HFFc6 (cell line): ENCODE results near the gene PRPF31. TPM values are rescaled to one million over a fixed set of nuclear protein-coding genes. Genes with fewer than 3 reads are reported as not detected.
"Not testable (repeated sequence)": the region's sequence is repeated elsewhere in the genome, so short reads cannot be mapped to it uniquely, and the experiment has no call there.

Experiments
- DNase-seq: peaks from one replicate; pipeline ENCODE4 v3.0.0-alpha.2; 2018
- H3K27ac Mint-ChIP-seq: 2 replicates; pipeline ENCODE4 v1.8.0; 2020; ENCODE audit warnings: mild to moderate bottlenecking, mixed read lengths
- H3K27me3 Mint-ChIP-seq: 2 replicates; pipeline ENCODE4 v1.8.0; 2021; ENCODE audit warnings: mild to moderate bottlenecking, moderate library complexity, mixed read lengths; ENCODE audit not compliant: insufficient read depth
- H3K36me3 Mint-ChIP-seq: 2 replicates; pipeline ENCODE4 v1.8.0; 2021; ENCODE audit warnings: low read depth, mixed read lengths
- H3K4me1 Mint-ChIP-seq: 2 replicates; pipeline ENCODE4 v1.8.0; 2020; ENCODE audit warnings: low read depth, mixed read lengths
- H3K4me3 Mint-ChIP-seq: 2 replicates; pipeline ENCODE4 v1.8.0; 2020; ENCODE audit warnings: mild to moderate bottlenecking, moderate library complexity, mixed read lengths
- H3K9me3 Mint-ChIP-seq: 2 replicates; pipeline ENCODE4 v1.8.0; 2020; ENCODE audit warnings: mild to moderate bottlenecking, mixed read lengths
- total RNA-seq, 6 experiments: library from RNA; stranded (reverse); fragmentation: NEBNext Ultra II Directional; extraction: Animal tissue kit (Norgen Biotek cat#: 25700); gene quantifications; 2 replicates in 1 of 6; 3 replicates in 5 of 6; pipeline ENCODE4 v1.2.3, GENCODE V29; 2021
- TF ChIP-seq, protein P1 (sequence below): fragments of 200-600 bp; sonication (generic); IDR thresholded peaks from 2 replicates; pipeline ENCODE4 v1.5.0; 2021; ENCODE audit warnings: antibody characterized with exemption, mild to moderate bottlenecking

PRPF31 gene
- total RNA-seq, 6 experiments from 2014 or later = 66.1 to 92.5 (median 83.6) TPM

DNA sequence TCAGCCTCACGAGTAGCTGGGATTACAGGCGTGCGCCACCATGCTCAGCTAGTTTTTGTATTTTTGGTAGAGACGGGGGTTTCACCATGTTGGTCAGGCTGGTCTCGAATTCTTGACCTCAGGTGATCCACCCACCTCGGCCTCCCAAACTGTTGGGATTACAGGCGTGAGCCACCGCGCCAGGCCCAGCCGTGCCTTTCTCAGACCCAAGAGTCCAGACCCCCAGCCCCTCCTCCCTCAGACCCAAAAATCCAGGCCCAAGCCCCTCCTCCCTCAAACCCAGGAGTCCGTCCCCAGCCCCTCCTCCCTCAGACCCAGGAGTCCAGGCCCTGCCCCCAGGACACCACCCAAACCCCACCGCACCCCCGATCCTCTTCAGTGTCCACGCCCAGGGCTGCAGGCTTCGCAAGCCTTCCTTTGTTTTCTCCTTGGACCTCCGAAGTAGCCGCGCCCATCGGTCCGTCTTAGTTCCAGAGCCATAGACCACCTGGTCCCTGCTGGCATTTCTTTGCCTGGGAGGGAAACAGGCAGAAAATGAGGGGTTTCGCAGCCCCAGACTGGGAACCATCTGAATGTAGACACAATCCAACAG lies 53.7 kb downstream of the PRPF31 start:
- Mint-ChIP-seq H3K27ac (no peak overlapping the region), H3K36me3 (peaks cover 2% of the 10 kb centered on the region; the same call in 1 of the 2 replicates), H3K9me3 (peaks cover 12% of the 10 kb centered on the region), H3K4me3 (no peak overlapping the region), H3K4me1 (peaks cover 5% of the 10 kb centered on the region; the same call in 1 of the 2 replicates), H3K27me3 (peaks cover 11% of the 10 kb centered on the region)
- TF ChIP-seq, protein P1, sequence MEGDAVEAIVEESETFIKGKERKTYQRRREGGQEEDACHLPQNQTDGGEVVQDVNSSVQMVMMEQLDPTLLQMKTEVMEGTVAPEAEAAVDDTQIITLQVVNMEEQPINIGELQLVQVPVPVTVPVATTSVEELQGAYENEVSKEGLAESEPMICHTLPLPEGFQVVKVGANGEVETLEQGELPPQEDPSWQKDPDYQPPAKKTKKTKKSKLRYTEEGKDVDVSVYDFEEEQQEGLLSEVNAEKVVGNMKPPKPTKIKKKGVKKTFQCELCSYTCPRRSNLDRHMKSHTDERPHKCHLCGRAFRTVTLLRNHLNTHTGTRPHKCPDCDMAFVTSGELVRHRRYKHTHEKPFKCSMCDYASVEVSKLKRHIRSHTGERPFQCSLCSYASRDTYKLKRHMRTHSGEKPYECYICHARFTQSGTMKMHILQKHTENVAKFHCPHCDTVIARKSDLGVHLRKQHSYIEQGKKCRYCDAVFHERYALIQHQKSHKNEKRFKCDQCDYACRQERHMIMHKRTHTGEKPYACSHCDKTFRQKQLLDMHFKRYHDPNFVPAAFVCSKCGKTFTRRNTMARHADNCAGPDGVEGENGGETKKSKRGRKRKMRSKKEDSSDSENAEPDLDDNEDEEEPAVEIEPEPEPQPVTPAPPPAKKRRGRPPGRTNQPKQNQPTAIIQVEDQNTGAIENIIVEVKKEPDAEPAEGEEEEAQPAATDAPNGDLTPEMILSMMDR = no peak
- no peak for DNase-seq

DNA sequence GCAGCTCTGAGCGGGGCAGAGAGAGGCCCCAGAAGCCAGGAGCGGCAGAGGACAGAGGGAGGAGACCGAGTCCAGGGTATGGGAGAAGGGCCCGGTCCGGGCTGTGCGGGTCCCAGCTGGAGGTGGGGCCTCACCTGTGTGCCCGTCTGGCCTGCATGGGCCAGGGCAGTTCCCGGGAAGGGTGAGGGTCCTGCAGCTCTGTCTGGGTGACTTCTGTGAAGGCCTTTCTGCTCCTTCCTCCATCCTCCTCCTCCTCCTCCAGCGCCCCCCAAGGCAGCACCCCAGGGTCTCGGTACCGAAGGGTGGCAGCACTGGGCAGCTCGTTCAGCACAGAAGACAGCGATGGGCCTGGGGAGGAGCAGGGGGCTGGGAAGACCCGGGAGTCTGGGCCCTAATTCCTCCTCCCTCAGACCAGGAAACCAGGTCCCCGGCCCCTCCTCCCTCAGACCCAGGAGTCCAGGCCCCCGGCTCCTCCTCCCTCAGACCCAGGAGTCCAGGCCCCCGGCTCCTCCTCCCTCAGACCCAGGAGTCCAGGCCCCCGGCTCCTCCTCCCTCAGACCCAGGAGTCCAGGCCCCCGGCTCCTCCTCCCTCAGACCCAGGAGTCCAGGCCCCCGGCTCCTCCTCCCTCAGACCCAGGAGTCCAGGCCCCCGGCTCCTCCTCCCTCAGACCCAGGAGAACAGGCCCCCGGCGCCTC lies 56.3 kb downstream of the PRPF31 start:
- not testable (repeated sequence) for H3K36me3 Mint-ChIP-seq, DNase-seq, H3K9me3 Mint-ChIP-seq, H3K27me3 Mint-ChIP-seq, H3K4me3 Mint-ChIP-seq, H3K4me1 Mint-ChIP-seq
- peak overlapping the region; percentile 40; the same call in 1 of the 2 replicates for H3K27ac Mint-ChIP-seq

DNA sequence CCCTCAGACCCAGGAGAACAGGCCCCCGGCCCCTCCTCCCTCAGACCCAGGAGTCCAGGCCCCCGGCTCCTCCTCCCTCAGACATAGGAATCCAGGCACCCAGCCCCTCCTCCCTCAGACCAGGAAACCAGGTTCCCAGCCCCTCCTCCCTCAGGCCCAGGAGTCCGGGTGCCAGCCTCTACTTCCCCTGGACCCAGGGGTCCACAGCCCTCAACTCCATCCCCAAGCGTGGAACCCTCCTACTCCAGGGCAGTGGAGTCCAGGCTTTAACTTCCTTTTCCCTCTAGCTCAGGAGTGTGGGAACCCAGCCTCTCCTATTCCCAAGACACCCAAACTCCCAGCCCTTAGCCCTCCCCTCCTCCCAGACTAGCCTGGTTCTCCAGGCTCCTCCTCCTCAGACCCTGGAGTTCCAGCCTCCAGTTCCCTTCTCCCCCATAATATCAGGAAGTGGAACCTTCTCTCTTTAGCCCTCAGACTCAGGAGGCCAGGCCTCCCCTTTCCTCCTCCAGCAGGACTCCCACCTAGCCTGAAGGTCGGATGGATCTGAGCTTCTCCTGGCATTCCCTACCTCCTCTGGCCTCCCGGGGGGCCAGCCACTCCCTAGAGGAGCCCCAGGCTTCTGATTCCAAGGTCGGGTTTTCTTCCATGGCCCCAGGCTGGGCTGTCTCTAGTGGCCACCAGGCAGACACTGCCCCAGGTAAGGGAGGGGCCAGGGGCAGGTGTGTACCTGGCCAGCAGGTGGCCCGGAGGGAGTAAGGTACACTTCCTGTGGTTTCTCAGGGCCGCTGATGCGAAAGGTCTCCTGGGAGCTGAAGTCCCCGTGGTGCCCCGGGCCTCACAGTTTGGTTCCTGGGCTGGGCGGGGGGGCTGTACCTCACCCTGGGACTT lies 57.2 kb downstream of the PRPF31 start, which contains the start of gene TMC4:
TMC4 (minus strand) TSS at position 690 of the 888 bp plus-strand sequence; CDS start at position 647, 43 bp downstream.
- TF ChIP-seq, protein P1 = peak; percentile 50
- H3K36me3 Mint-ChIP-seq = peaks cover 5% of the 10 kb centered on the region; the same call in 1 of the 2 replicates
- no peaks in the 10 kb centered on the region for H3K9me3 Mint-ChIP-seq
- H3K4me3 Mint-ChIP-seq = no peak within 1 kb of the TSS
- peaks cover 5% of the 10 kb centered on the region; the same call in 1 of the 2 replicates for H3K4me1 Mint-ChIP-seq
- peak within 1 kb of the TSS; percentile 54 for H3K27ac Mint-ChIP-seq
- H3K27me3 Mint-ChIP-seq = peaks cover 9% of the 10 kb centered on the region; the same call in 1 of the 2 replicates
- no peak for DNase-seq

DNA sequence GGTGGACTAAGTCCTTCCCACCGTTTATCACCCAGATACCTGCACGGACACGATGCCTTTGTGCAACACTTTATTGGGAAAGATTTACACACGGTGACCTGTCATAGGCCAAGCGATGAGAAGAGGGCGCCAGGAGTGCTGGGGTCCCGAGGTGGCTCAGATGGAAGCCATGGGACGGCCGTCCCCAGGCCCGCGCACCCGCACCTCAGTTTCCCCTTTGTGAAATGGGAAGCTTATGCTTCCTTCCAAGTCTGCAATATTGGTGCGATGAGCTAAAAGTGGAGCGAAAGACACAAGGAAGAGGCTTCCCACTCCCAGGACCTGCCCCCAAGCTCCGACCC lies 57.8 kb downstream of the PRPF31 start:
- Mint-ChIP-seq H3K4me1 (peaks cover 5% of the 10 kb centered on the region; the same call in 1 of the 2 replicates), H3K4me3 (no peak overlapping the region), H3K27ac (no peak overlapping the region), H3K27me3 (peaks cover 9% of the 10 kb centered on the region; the same call in 1 of the 2 replicates), H3K9me3 (no peaks in the 10 kb centered on the region), H3K36me3 (peaks cover 9% of the 10 kb centered on the region)
- DNase-seq = no peak
- TF ChIP-seq, protein P1 = no peak

DNA sequence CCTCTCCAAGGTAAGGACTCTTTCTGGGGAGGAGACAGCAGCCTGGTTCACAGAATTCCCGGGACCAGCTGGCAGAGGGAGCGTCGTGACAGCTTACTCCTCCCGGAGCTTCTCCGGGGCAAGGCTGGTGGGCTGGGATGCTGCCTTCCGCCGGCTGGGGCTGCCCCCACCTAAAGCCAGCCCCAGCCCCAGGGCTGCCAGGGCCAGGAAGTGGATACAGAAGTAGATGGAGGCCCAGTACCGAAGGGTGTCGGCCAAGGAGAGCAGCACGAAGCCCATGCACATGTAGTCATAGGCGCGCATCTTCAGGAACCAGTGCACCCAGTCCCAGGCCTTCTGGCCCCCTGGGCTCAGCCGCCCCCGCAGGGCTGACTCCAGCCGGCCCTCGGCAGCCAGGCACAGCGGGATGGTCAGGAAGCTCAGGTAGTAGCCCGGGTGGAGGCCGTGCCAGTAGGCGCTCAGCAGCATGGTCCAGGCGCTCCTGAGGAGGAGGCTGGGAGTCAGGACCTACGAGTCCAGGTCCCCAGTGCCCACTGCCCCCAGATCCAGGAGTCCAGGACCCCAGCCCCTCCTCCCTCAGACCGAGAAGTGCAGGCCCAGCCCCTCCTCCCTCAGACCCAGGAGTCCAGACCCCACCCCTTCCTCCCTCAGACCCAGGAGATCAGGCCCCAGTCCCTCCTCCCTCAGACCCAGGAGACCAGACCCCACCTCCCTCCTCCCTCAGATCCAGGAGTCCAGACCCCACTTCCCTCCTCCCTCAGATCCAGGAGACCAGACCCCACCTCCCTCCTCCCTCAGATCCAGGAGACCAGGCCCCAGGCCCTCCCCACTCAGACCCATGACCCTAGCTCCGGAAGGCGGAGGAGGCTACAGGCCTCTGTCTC lies 58.6 kb downstream of the PRPF31 start:
- DNase-seq = no peak
- Mint-ChIP-seq H3K9me3 (no peaks in the 10 kb centered on the region), H3K36me3 (peaks cover 14% of the 10 kb centered on the region), H3K4me1 (peaks cover 5% of the 10 kb centered on the region; the same call in 1 of the 2 replicates), H3K4me3 (no peak overlapping the region), H3K27ac (no peak overlapping the region), H3K27me3 (peaks cover 9% of the 10 kb centered on the region; the same call in 1 of the 2 replicates)
- TF ChIP-seq, protein P1 = no peak
